ENCODE results near the gene BMPR1B.

The BMPR1B gene

DNA sequence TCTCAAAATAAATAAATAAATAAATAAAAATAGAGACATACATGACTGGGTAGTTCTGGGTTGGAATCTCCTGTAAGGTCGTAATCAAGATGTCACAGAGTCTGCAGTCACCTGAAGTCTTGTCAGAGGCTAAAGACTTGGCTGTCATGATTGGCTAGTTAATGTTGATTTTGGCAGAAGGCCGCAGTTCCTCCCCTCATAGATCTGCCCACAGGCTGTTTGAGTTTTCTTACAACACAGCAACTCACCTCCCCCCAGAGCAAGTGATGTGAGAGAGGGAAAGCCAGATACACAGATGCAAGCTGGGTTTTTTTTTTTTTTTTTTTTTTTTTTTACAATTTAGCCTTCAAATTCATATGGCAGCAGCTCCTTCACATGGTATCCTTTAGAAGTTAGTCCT lies 36.4 kb upstream of the BMPR1B start:
- peaks cover 12% of the 10 kb centered on the region for H3K4me1 ChIP-seq (ENCODE audit: low read depth, poor library complexity, severe bottlenecking)
- H2AFZ ChIP-seq (ENCODE audit: low read depth), result no peak overlapping the region
- no peak overlapping the region for H3K4me3 ChIP-seq (IDR thresholded peaks at IDR 0.05; ENCODE audit: insufficient read depth, low read depth, low read length)
- no peaks in the 10 kb centered on the region for H3K79me2 ChIP-seq (ENCODE audit: insufficient read depth, low read depth)
- H3K27ac ChIP-seq, result no peak overlapping the region
- H3K4me2 ChIP-seq, result no peak overlapping the region
- H3K9ac ChIP-seq, result no peak overlapping the region
- H3K36me3 ChIP-seq (ENCODE audit: insufficient read depth), result no peaks in the 10 kb centered on the region
- TF ChIP-seq, protein P1, sequence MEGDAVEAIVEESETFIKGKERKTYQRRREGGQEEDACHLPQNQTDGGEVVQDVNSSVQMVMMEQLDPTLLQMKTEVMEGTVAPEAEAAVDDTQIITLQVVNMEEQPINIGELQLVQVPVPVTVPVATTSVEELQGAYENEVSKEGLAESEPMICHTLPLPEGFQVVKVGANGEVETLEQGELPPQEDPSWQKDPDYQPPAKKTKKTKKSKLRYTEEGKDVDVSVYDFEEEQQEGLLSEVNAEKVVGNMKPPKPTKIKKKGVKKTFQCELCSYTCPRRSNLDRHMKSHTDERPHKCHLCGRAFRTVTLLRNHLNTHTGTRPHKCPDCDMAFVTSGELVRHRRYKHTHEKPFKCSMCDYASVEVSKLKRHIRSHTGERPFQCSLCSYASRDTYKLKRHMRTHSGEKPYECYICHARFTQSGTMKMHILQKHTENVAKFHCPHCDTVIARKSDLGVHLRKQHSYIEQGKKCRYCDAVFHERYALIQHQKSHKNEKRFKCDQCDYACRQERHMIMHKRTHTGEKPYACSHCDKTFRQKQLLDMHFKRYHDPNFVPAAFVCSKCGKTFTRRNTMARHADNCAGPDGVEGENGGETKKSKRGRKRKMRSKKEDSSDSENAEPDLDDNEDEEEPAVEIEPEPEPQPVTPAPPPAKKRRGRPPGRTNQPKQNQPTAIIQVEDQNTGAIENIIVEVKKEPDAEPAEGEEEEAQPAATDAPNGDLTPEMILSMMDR (conservative IDR thresholded peaks at IDR 0.05; ENCODE audit: low read depth, low read length), result no peak
- no peaks in the 10 kb centered on the region for H4K20me1 ChIP-seq (ENCODE audit: insufficient read depth)
- no peaks in the 10 kb centered on the region for H3K27me3 ChIP-seq (ENCODE audit: insufficient read depth, low read depth)

DNA sequence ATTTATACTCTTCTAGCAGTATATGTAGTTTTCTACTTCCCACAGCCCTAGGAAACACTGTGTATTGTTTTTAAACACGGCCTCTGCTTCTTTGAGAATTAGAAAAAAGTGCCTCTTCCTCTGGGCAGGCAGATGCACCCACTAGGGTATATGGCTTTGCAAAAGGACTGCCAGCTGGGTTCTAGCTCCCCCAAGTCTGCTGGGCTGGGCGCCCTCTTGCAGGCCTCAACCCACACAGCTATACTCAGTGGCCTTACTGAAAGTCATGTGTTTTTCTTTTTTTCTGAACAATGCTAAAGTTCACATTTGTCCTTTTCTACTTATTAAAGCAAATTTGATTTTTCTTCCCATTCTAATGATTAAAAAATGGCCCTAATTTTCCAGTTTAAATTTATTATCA lies 35.5 kb upstream of the BMPR1B start:
- no peak overlapping the region for H2AFZ ChIP-seq (ENCODE audit: low read depth)
- no peak overlapping the region for H3K9ac ChIP-seq
- H3K36me3 ChIP-seq (ENCODE audit: insufficient read depth), result no peaks in the 10 kb centered on the region
- H4K20me1 ChIP-seq (ENCODE audit: insufficient read depth), result no peaks in the 10 kb centered on the region
- H3K27ac ChIP-seq, result no peak overlapping the region
- no peak overlapping the region for H3K4me3 ChIP-seq (IDR thresholded peaks at IDR 0.05; ENCODE audit: insufficient read depth, low read depth, low read length)
- H3K4me2 ChIP-seq, result 0 out of 2 replicates have a peak overlapping the region, but pooled peaks have one; percentile 22
- TF ChIP-seq, protein P1 (conservative IDR thresholded peaks at IDR 0.05; ENCODE audit: low read depth, low read length), result no peak
- H3K79me2 ChIP-seq (ENCODE audit: insufficient read depth, low read depth), result no peaks in the 10 kb centered on the region
- H3K27me3 ChIP-seq (ENCODE audit: insufficient read depth, low read depth), result no peaks in the 10 kb centered on the region
- peaks cover 12% of the 10 kb centered on the region for H3K4me1 ChIP-seq (ENCODE audit: low read depth, poor library complexity, severe bottlenecking)

DNA sequence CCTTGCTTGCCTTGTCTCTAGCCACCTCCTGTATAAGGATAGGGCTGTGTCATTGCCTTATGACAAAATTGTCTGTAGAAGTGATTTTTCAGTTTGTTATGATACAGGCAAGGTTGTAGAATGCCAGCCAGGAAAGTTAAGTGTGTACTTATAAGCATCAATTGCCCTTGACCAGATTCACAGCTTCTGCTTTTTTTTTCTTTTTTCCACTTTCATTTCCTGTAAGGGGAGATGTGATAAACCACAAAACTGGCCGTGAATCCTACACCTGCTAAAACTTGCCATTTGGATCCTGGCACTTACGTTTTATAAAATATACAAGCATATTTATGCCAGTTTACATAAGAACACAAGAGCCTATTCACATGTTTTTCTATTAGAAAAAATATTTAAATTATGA lies 35.0 kb upstream of the BMPR1B start:
- no peak overlapping the region for H2AFZ ChIP-seq (ENCODE audit: low read depth)
- no peaks in the 10 kb centered on the region for H4K20me1 ChIP-seq (ENCODE audit: insufficient read depth)
- no peak overlapping the region for H3K9ac ChIP-seq
- peak overlapping the region; percentile 22 for H3K4me2 ChIP-seq
- no peaks in the 10 kb centered on the region for H3K79me2 ChIP-seq (ENCODE audit: insufficient read depth, low read depth)
- H3K27ac ChIP-seq, result no peak overlapping the region
- no peak overlapping the region for H3K4me3 ChIP-seq (IDR thresholded peaks at IDR 0.05; ENCODE audit: insufficient read depth, low read depth, low read length)
- no peaks in the 10 kb centered on the region for H3K27me3 ChIP-seq (ENCODE audit: insufficient read depth, low read depth)
- H3K4me1 ChIP-seq (ENCODE audit: low read depth, poor library complexity, severe bottlenecking), result peaks cover 12% of the 10 kb centered on the region
- TF ChIP-seq, protein P1 (conservative IDR thresholded peaks at IDR 0.05; ENCODE audit: low read depth, low read length), result no peak
- H3K36me3 ChIP-seq (ENCODE audit: insufficient read depth), result no peaks in the 10 kb centered on the region

DNA sequence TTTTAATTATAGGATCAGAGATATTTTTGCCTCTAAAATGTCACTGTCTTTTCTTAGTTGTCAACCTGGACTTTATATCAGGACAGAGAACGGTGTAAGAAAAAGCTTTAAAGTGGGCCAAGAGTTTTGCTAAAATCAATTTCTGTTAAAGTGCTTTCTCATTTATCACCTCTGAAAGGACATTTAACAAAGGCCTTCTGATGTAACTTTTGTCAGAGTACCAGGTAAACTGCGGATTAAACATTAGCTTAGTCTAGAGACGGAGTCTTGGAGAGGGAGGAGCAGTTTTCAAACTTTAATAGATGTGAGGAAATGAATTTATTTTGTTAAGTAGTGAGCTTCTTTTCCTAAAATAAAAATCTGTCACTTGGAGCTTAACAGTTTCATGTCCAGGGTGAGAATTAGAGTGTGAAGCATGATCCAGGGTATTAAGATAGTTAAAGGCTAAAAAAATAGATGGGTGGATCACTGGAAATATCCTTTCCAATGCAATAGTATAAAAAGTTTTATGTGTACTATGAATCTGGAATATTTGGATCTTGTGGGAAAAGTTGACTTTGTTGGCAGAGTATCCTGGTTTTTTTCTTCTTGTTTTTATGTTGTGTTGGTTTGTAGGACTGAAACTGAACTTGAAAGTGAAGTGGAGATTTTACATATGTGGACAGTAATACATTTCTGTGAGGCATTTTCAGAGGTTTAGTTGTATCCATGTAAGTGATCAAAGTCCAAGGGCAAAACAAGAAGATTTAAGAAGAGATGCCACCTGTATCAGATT lies 33.6 kb upstream of the BMPR1B start:
- Histone ChIP-seq H3K27me3 (ENCODE audit: insufficient read depth, low read depth) (no peaks in the 10 kb centered on the region), H3K36me3 (ENCODE audit: insufficient read depth) (no peaks in the 10 kb centered on the region), H3K4me1 (ENCODE audit: low read depth, poor library complexity, severe bottlenecking) (peaks cover 12% of the 10 kb centered on the region), H3K79me2 (ENCODE audit: insufficient read depth, low read depth) (no peaks in the 10 kb centered on the region), H2AFZ (ENCODE audit: low read depth) (no peak overlapping the region), H3K4me3 (IDR thresholded peaks at IDR 0.05; ENCODE audit: insufficient read depth, low read depth, low read length) (no peak overlapping the region), H3K4me2 (no peak overlapping the region), H3K27ac (no peak overlapping the region), H4K20me1 (ENCODE audit: insufficient read depth) (no peaks in the 10 kb centered on the region), H3K9ac (no peak overlapping the region)
- TF ChIP-seq, protein P1 (conservative IDR thresholded peaks at IDR 0.05; ENCODE audit: low read depth, low read length), result no peak

All from KMS-11 (cell line).